HepG2 (cell line): Measurements from ENCODE around the gene TMEM139. TPM values are rescaled to one million over a fixed set of nuclear protein-coding genes. Genes with fewer than 3 reads are reported as not detected.

Source experiments
- ATAD3A ChIP-seq: sonication (generic); formaldehyde crosslinking; IDR thresholded peaks from 2 replicates; pipeline ENCODE4 v1.4.0; 2020; ENCODE audit warnings: missing genetic modification reagents
- EP300 ChIP-seq, 3 experiments: sonication (generic) in 1 of 3; formaldehyde crosslinking in 1 of 3; IDR thresholded peaks; 2 replicates each; pipeline versions ENCODE4 v1.5.1 to v1.6.1; 2011 to 2020; ENCODE audit warnings: low read depth in 2 of 3, low read length in 2 of 3, borderline replicate concordance in 1 of 3, improper control_type of control experiment in 1 of 3, mild to moderate bottlenecking in 1 of 3, missing genetic modification reagents in 1 of 3, moderate library complexity in 1 of 3
- ERF ChIP-seq: IDR thresholded peaks from 2 replicates; pipeline ENCODE4 v1.6.1; 2018; ENCODE audit warnings: missing biosample characterization, missing genetic modification reagents
- HOXA5 ChIP-seq: sonication (generic); formaldehyde crosslinking; IDR thresholded peaks from 2 replicates; pipeline ENCODE4 v1.4.0; 2020; ENCODE audit warnings: missing genetic modification reagents
- KDM3A ChIP-seq: IDR thresholded peaks from 2 replicates; pipeline ENCODE4 v1.6.1; 2018; ENCODE audit warnings: low read depth, missing compliant biosample characterization
- NFKB2 ChIP-seq: sonication (generic); formaldehyde crosslinking; IDR thresholded peaks from 2 replicates; pipeline ENCODE4 v1.4.0; 2020; ENCODE audit warnings: missing genetic modification reagents, borderline replicate concordance
- PCBP1 ChIP-seq: fragments of 200-400 bp; formaldehyde crosslinking; IDR thresholded peaks from 2 replicates; pipeline ENCODE4 v1.6.1; 2017; ENCODE audit warnings: mild to moderate bottlenecking, low read depth, low read length, borderline replicate concordance
- PHF20 ChIP-seq: sonication (generic); formaldehyde crosslinking; IDR thresholded peaks from 2 replicates; pipeline ENCODE4 v1.5.0; 2020; ENCODE audit warnings: mild to moderate bottlenecking, missing genetic modification reagents
- SALL1 ChIP-seq: sonication (generic); formaldehyde crosslinking; IDR thresholded peaks from 2 replicates; pipeline ENCODE4 v1.8.0; 2022; ENCODE audit warnings: mild to moderate bottlenecking, missing genetic modification reagents
- SALL2 ChIP-seq: sonication (generic); formaldehyde crosslinking; IDR thresholded peaks from 2 replicates; pipeline ENCODE4 v1.8.1; 2023; ENCODE audit warnings: mild to moderate bottlenecking, missing genetic modification reagents, inconsistent platforms
- SYNCRIP ChIP-seq: fragments of 200-400 bp; formaldehyde crosslinking; IDR thresholded peaks from 2 replicates; pipeline ENCODE4 v1.6.1; 2018; ENCODE audit warnings: mild to moderate bottlenecking, low read depth, low read length; ENCODE audit not compliant: insufficient read depth
- ZNF124 ChIP-seq: sonication (generic); formaldehyde crosslinking; IDR thresholded peaks from 2 replicates; pipeline ENCODE4 v1.4.0; 2020; ENCODE audit warnings: missing genetic modification reagents
- ZNF350 ChIP-seq: sonication (generic); formaldehyde crosslinking; IDR thresholded peaks from 2 replicates; pipeline ENCODE4 v1.4.0; 2020; ENCODE audit warnings: mild to moderate bottlenecking, low read depth, missing genetic modification reagents, borderline replicate concordance
- ZNF501 ChIP-seq: sonication (generic); formaldehyde crosslinking; IDR thresholded peaks from 2 replicates; pipeline ENCODE4 v1.5.1; 2020; ENCODE audit warnings: mild to moderate bottlenecking, moderate library complexity, missing genetic modification reagents
- ZNF547 ChIP-seq: sonication (generic); formaldehyde crosslinking; IDR thresholded peaks from 2 replicates; pipeline ENCODE4 v1.5.1; 2020; ENCODE audit warnings: mild to moderate bottlenecking, missing genetic modification reagents
- ZNF570 ChIP-seq: sonication (generic); formaldehyde crosslinking; IDR thresholded peaks from 2 replicates; pipeline ENCODE4 v1.4.0; 2020; ENCODE audit warnings: mild to moderate bottlenecking, missing genetic modification reagents, borderline replicate concordance
- ZNF878 ChIP-seq: sonication (generic); formaldehyde crosslinking; IDR thresholded peaks from 2 replicates; pipeline ENCODE4 v1.8.1; 2023; ENCODE audit warnings: mild to moderate bottlenecking, missing genetic modification reagents, moderate library complexity
- polyA plus RNA-seq, 8 experiments: library from polyadenylated mRNA; depleted of rRNA in 3 of 8; stranded (reverse) in 7 of 8; unstranded in 1 of 8; fragments of >200 nt; fragmentation: Illumina TruSeq in 4 of 8; extraction: Trizol in 4 of 8; gene quantifications; 2 replicates each; pipeline versions ENCODE4 v1.2.1 to v1.2.3, GENCODE V29; 2011 to 2016; ENCODE audit warnings: low read depth in 4 of 8, missing spikeins in 1 of 8, mixed read lengths in 1 of 8; ENCODE audit not compliant: insufficient read depth in 1 of 8
- total RNA-seq, 5 experiments: library from RNA; depleted of rRNA; stranded (reverse); fragments of >200 nt; fragmentation: Illumina TruSeq; extraction: Trizol; gene quantifications; 2 replicates each; pipeline ENCODE4 v1.2.3, GENCODE V29; 2016; ENCODE audit warnings: low read depth in 1 of 5
- TF ChIP-seq, protein P1 (sequence below): sonication (generic); formaldehyde crosslinking; IDR thresholded peaks from 2 replicates; pipeline ENCODE4 v1.4.0; 2020; ENCODE audit warnings: low read depth, mild to moderate bottlenecking, missing genetic modification reagents
- TF ChIP-seq, protein P2 (sequence below): sonication (generic); formaldehyde crosslinking; IDR thresholded peaks from 2 replicates; pipeline ENCODE4 v1.5.0; 2020; ENCODE audit warnings: mild to moderate bottlenecking, missing genetic modification reagents, borderline replicate concordance
- TF ChIP-seq, protein P3 (sequence below): sonication (generic); formaldehyde crosslinking; IDR thresholded peaks from 2 replicates; pipeline ENCODE4 v1.4.0; 2020; ENCODE audit warnings: missing genetic modification reagents
- TF ChIP-seq, protein P4 (sequence below): sonication (generic); formaldehyde crosslinking; IDR thresholded peaks from 2 replicates; pipeline ENCODE4 v1.9.0; 2022; ENCODE audit warnings: missing genetic modification reagents, mild to moderate bottlenecking, borderline replicate concordance

Gene TMEM139
- total and polyA plus RNA-seq, 2 of the 13 experiments (the other 11 are each of a cell fraction or from before 2014, with no cell fraction given): 7.9 to 14.0 TPM

DNA sequence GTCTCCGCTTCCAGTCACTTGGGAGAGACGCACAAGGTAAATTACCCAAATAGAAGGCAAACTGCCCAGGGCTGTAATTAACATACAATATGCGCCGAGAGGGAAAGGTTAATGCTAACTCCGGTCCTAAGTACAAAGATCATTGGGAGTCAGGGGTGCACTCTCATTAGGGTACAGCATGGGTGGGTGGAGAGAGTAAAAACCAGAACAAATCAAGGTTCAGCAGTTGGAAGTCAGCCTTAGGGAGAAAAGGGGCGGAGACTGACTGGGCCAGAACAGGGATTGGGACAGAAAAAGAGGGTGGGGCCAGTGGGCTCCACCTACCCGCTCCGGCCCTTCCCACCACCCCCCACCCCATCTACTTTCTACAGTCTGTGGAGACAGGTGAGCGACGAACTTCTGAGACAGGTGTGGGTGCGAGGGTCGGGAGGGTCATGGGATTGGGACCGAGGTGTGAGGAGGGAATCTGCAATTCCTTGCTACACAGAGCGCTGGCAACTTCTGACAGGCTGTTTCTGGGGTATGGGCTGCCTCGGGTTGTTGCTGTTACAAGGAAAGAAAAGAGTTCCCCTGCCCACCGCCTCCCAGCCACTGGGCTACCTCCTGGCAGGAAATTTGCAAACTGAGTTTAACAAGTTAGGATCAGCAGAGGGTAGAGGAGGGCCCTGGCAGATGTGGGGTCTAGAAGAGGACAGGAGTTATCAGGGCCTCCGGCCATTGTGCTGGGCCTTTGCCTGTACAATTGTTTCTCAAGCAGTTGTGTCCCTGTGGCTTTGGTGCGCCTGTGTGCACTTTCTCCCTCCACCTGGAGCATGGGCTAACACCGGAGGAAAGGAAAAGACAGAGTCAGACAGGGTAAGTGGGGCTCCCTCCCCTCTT lies at the start of gene TMEM139 (continued):
- TF ChIP-seq ZNF878 (CRISPR knock-in tag): no peak
- TF ChIP-seq, protein P1, sequence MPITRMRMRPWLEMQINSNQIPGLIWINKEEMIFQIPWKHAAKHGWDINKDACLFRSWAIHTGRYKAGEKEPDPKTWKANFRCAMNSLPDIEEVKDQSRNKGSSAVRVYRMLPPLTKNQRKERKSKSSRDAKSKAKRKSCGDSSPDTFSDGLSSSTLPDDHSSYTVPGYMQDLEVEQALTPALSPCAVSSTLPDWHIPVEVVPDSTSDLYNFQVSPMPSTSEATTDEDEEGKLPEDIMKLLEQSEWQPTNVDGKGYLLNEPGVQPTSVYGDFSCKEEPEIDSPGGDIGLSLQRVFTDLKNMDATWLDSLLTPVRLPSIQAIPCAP (CRISPR knock-in tag): no peak
- TF ChIP-seq ZNF570: no peak
- TF ChIP-seq, protein P2, sequence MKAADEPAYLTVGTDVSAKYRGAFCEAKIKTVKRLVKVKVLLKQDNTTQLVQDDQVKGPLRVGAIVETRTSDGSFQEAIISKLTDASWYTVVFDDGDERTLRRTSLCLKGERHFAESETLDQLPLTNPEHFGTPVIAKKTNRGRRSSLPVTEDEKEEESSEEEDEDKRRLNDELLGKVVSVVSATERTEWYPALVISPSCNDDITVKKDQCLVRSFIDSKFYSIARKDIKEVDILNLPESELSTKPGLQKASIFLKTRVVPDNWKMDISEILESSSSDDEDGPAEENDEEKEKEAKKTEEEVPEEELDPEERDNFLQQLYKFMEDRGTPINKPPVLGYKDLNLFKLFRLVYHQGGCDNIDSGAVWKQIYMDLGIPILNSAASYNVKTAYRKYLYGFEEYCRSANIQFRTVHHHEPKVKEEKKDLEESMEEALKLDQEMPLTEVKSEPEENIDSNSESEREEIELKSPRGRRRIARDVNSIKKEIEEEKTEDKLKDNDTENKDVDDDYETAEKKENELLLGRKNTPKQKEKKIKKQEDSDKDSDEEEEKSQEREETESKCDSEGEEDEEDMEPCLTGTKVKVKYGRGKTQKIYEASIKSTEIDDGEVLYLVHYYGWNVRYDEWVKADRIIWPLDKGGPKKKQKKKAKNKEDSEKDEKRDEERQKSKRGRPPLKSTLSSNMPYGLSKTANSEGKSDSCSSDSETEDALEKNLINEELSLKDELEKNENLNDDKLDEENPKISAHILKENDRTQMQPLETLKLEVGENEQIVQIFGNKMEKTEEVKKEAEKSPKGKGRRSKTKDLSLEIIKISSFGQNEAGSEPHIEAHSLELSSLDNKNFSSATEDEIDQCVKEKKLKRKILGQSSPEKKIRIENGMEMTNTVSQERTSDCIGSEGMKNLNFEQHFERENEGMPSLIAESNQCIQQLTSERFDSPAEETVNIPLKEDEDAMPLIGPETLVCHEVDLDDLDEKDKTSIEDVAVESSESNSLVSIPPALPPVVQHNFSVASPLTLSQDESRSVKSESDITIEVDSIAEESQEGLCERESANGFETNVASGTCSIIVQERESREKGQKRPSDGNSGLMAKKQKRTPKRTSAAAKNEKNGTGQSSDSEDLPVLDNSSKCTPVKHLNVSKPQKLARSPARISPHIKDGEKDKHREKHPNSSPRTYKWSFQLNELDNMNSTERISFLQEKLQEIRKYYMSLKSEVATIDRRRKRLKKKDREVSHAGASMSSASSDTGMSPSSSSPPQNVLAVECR (CRISPR knock-in tag): peak; percentile 47; the same call in 1 of the 2 replicates
- peak; percentile 39; the same call in 1 of the 2 replicates for TF ChIP-seq ERF (CRISPR knock-in tag)
- peak; percentile 47; the same call in 1 of the 2 replicates for TF ChIP-seq ZNF350 (CRISPR knock-in tag)
- TF ChIP-seq ZNF124 (CRISPR knock-in tag): no peak
- TF ChIP-seq SYNCRIP: no peak
- no peak for TF ChIP-seq ATAD3A (CRISPR knock-in tag)
- peak; percentile 38; the same call in 1 of the 2 replicates for TF ChIP-seq PHF20
- TF ChIP-seq SALL2 (CRISPR knock-in tag): 0 out of 2 replicates have a peak, but pooled peaks have one; percentile 38
- no peak for TF ChIP-seq KDM3A (CRISPR knock-in tag)
- peak; percentile 52; the same call in 1 of the 2 replicates for TF ChIP-seq SALL1 (CRISPR knock-in tag)
- TF ChIP-seq, protein P3, sequence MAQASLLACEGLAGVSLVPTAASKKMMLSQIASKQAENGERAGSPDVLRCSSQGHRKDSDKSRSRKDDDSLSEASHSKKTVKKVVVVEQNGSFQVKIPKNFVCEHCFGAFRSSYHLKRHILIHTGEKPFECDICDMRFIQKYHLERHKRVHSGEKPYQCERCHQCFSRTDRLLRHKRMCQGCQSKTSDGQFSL (CRISPR knock-in tag): 0 out of 2 replicates have a peak, but pooled peaks have one; percentile 64
- peak; percentile 16; the same call in 1 of the 2 replicates for TF ChIP-seq HOXA5 (CRISPR knock-in tag)
- no peak for TF ChIP-seq NFKB2 (CRISPR knock-in tag)
- TF ChIP-seq ZNF501 (CRISPR knock-in tag): peak; percentile 42
- TF ChIP-seq, protein P4, sequence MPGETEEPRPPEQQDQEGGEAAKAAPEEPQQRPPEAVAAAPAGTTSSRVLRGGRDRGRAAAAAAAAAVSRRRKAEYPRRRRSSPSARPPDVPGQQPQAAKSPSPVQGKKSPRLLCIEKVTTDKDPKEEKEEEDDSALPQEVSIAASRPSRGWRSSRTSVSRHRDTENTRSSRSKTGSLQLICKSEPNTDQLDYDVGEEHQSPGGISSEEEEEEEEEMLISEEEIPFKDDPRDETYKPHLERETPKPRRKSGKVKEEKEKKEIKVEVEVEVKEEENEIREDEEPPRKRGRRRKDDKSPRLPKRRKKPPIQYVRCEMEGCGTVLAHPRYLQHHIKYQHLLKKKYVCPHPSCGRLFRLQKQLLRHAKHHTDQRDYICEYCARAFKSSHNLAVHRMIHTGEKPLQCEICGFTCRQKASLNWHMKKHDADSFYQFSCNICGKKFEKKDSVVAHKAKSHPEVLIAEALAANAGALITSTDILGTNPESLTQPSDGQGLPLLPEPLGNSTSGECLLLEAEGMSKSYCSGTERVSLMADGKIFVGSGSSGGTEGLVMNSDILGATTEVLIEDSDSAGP (CRISPR knock-in tag): peak; percentile 74; the same call in 1 of the 2 replicates
- TF ChIP-seq EP300 (IDR thresholded peaks at IDR 0.05; ENCODE audit: low read depth in 2 of 2, low read length in 2 of 2): no peak
- no peak for TF ChIP-seq EP300 (CRISPR knock-in tag; IDR thresholded peaks at IDR 0.05; ENCODE audit: borderline replicate concordance)
- peak; percentile 2; the same call in 1 of the 2 replicates for TF ChIP-seq ZNF547
- TF ChIP-seq PCBP1: no peak
